Measurements from ENCODE around the gene SCRT2. TPM values are rescaled to one million over a fixed set of nuclear protein-coding genes. Genes with fewer than 3 reads are reported as not detected.
A peak's percentile ranks its signal among the peaks of the same experiment; 100 is the strongest.
"Not testable (repeated sequence)": the region's sequence is repeated elsewhere in the genome, so short reads cannot be mapped to it uniquely, and the experiment has no call there.

Gene SCRT2
- total RNA-seq (ENCODE audit: low replicate concordance): not detected in 2 replicates

- no peak within 1 kb of the TSS for H3K27ac ChIP-seq
Measured at GRCh38 chr20:675453-676314, at the start of gene SCRT2. SCRT2 (minus strand) TSS chr20:675802; CDS start chr20:675601, 201 bp downstream.

GRCh38 chr20:724797-725196 lies 49.2 kb upstream of the SCRT2 start:
- Histone ChIP-seq H3F3A (ENCODE audit: low read depth) (peaks cover 15% of the 10 kb centered on the region), H3K27me3 (peaks cover 52% of the 10 kb centered on the region)
- not testable (repeated sequence) for H3K4me3 ChIP-seq; H3K4me1 ChIP-seq; H3K4me2 ChIP-seq; H3K4me3 Mint-ChIP-seq; DNase-seq (ENCODE audit: low spot score); H3K9me3 Mint-ChIP-seq; H3K36me3 ChIP-seq; H3K27ac Mint-ChIP-seq; H3K9ac ChIP-seq; H3K9me3 ChIP-seq (ENCODE audit: low read depth); H4K20me1 ChIP-seq (ENCODE audit: low read depth); H3K27ac ChIP-seq; H3K36me3 Mint-ChIP-seq; H2AFZ ChIP-seq (replicated peaks); H3K79me2 ChIP-seq (ENCODE audit: low read depth); H3K4me1 Mint-ChIP-seq
- peaks cover 44% of the 10 kb centered on the region for H3K27me3 Mint-ChIP-seq (ENCODE audit: insufficient read depth, low read depth)

More at GRCh38 chr20:675453-676314, at the start of gene SCRT2:
- Histone ChIP-seq H3K4me1 (peaks cover 25% of the 10 kb centered on the region), H3K36me3 (no peaks in the 10 kb centered on the region), H3K4me3 (peak within 1 kb of the TSS; percentile 48), H3K9me3 (ENCODE audit: low read depth) (no peaks in the 10 kb centered on the region), H2AFZ (replicated peaks) (no peak within 1 kb of the TSS), H3F3A (ENCODE audit: low read depth) (peaks cover 19% of the 10 kb centered on the region), H3K9ac (no peak within 1 kb of the TSS), H3K4me2 (peak within 1 kb of the TSS; percentile 92), H3K27me3 (peaks cover 72% of the 10 kb centered on the region), H4K20me1 (ENCODE audit: low read depth) (peaks cover 28% of the 10 kb centered on the region), H3K79me2 (ENCODE audit: low read depth) (no peaks in the 10 kb centered on the region)
- TF ChIP-seq EZH2phosphoT487 (IDR thresholded peaks at IDR 0.05) (peak; percentile 36), EZH2 (IDR thresholded peaks at IDR 0.05) (peak; percentile 78), CTCF (IDR thresholded peaks at IDR 0.05) (no peak)
- Mint-ChIP-seq H3K9me3 (no peaks in the 10 kb centered on the region), H3K4me3 (peak within 1 kb of the TSS; percentile 81), H3K27me3 (ENCODE audit: insufficient read depth, low read depth) (peaks cover 53% of the 10 kb centered on the region), H3K27ac (no peak within 1 kb of the TSS), H3K4me1 (peaks cover 16% of the 10 kb centered on the region), H3K36me3 (no peaks in the 10 kb centered on the region)
- peak; percentile 95 for DNase-seq (ENCODE audit: low spot score)

GRCh38 chr20:723756-724155 lies 48.2 kb upstream of the SCRT2 start:
- H3K4me1 Mint-ChIP-seq: peaks cover 8% of the 10 kb centered on the region
- H3K36me3 Mint-ChIP-seq: no peaks in the 10 kb centered on the region
- Histone ChIP-seq H3K4me3 (no peak overlapping the region), H2AFZ (replicated peaks) (no peak overlapping the region), H3K4me1 (peaks cover 5% of the 10 kb centered on the region), H3K36me3 (no peaks in the 10 kb centered on the region), H3K4me2 (no peak overlapping the region), H3K9ac (no peak overlapping the region), H4K20me1 (ENCODE audit: low read depth) (no peaks in the 10 kb centered on the region), H3K79me2 (ENCODE audit: low read depth) (no peaks in the 10 kb centered on the region), H3F3A (ENCODE audit: low read depth) (peaks cover 9% of the 10 kb centered on the region), H3K27me3 (peaks cover 42% of the 10 kb centered on the region), H3K27ac (no peak overlapping the region), H3K9me3 (ENCODE audit: low read depth) (no peaks in the 10 kb centered on the region)
- peaks cover 38% of the 10 kb centered on the region for H3K27me3 Mint-ChIP-seq (ENCODE audit: insufficient read depth, low read depth)
- no peak overlapping the region for H3K4me3 Mint-ChIP-seq
- no peaks in the 10 kb centered on the region for H3K9me3 Mint-ChIP-seq
- no peak overlapping the region for H3K27ac Mint-ChIP-seq
- DNase-seq (ENCODE audit: low spot score): no peak
- TF ChIP-seq EZH2phosphoT487 (IDR thresholded peaks at IDR 0.05) (no peak), CTCF (IDR thresholded peaks at IDR 0.05) (no peak), EZH2 (IDR thresholded peaks at IDR 0.05) (no peak)

Data from neural progenitor cell (in vitro differentiated cells).